Measurements from ENCODE around the gene VAV3.

VAV3 gene

GRCh38 chr1:107972391-107973180 is 7.6 kb upstream of the VAV3 start:
- DNase-seq (ENCODE audit: low read depth) = no peak

GRCh38 chr1:107966550-107966949 is 1.6 kb upstream of the VAV3 start:
- no peak for DNase-seq (ENCODE audit: low read depth)

- DNase-seq (ENCODE audit: low read depth) = no peak
These were observed 457 bp downstream of the VAV3 start for GRCh38 chr1:107964336-107965109.

- DNase-seq (ENCODE audit: low read depth) = no peak
These were observed 1.2 kb downstream of the VAV3 start for GRCh38 chr1:107963601-107964335.

GRCh38 chr1:107963008-107963407 is 2.0 kb downstream of the VAV3 start:
- DNase-seq (ENCODE audit: low read depth) = no peak

GRCh38 chr1:107954719-107955415 is 10.1 kb downstream of the VAV3 start:
- no peak for DNase-seq (ENCODE audit: low read depth)

- no peak for DNase-seq (ENCODE audit: low read depth)
These were observed 10.9 kb downstream of the VAV3 start for GRCh38 chr1:107954126-107954525.

- no peak for DNase-seq (ENCODE audit: low read depth)
These were observed 11.4 kb downstream of the VAV3 start for GRCh38 chr1:107953556-107953955.

- no peak for DNase-seq (ENCODE audit: low read depth)
These were observed 12.0 kb downstream of the VAV3 start for GRCh38 chr1:107952989-107953388.

GRCh38 chr1:107950464-107950863 is 14.5 kb downstream of the VAV3 start:
- DNase-seq (ENCODE audit: low read depth) = no peak

GRCh38 chr1:107949467-107950253 is 15.3 kb downstream of the VAV3 start:
- DNase-seq (ENCODE audit: low read depth) = no peak

GRCh38 chr1:107946794-107947193 is 18.2 kb downstream of the VAV3 start:
- no peak for DNase-seq (ENCODE audit: low read depth)

GRCh38 chr1:107943694-107944093 is 21.3 kb downstream of the VAV3 start:
- DNase-seq (ENCODE audit: low read depth) = no peak

- DNase-seq (ENCODE audit: low read depth) = no peak
These were observed 22.2 kb downstream of the VAV3 start for GRCh38 chr1:107942814-107943213.

GRCh38 chr1:107941531-107941930 is 23.4 kb downstream of the VAV3 start:
- DNase-seq (ENCODE audit: low read depth) = no peak

GRCh38 chr1:107941123-107941522 is 23.9 kb downstream of the VAV3 start:
- no peak for DNase-seq (ENCODE audit: low read depth)

- DNase-seq (ENCODE audit: low read depth) = no peak
These were observed 24.3 kb downstream of the VAV3 start for GRCh38 chr1:107940701-107941100.

GRCh38 chr1:107940017-107940577 is 24.9 kb downstream of the VAV3 start:
- DNase-seq (ENCODE audit: low read depth) = no peak

GRCh38 chr1:107939256-107939655 is 25.7 kb downstream of the VAV3 start:
- no peak for DNase-seq (ENCODE audit: low read depth)

- DNase-seq (ENCODE audit: low read depth) = no peak
These were observed 28.2 kb downstream of the VAV3 start for GRCh38 chr1:107936498-107937481.
